HG03442 (cell line): ENCODE measurements around the gene SSNA1.
"Not testable (repeated sequence)": the region's sequence is repeated elsewhere in the genome, so short reads cannot be mapped to it uniquely, and the experiment has no call there.

Source experiments
- ATAC-seq: cut with Tn5 transposase; IDR thresholded peaks from one replicate; pipeline ENCODE4 v1.9.1; 2021; ENCODE audit warnings: mild to moderate bottlenecking, moderate library complexity; ENCODE audit not compliant: unreplicated experiment

Gene SSNA1

DNA sequence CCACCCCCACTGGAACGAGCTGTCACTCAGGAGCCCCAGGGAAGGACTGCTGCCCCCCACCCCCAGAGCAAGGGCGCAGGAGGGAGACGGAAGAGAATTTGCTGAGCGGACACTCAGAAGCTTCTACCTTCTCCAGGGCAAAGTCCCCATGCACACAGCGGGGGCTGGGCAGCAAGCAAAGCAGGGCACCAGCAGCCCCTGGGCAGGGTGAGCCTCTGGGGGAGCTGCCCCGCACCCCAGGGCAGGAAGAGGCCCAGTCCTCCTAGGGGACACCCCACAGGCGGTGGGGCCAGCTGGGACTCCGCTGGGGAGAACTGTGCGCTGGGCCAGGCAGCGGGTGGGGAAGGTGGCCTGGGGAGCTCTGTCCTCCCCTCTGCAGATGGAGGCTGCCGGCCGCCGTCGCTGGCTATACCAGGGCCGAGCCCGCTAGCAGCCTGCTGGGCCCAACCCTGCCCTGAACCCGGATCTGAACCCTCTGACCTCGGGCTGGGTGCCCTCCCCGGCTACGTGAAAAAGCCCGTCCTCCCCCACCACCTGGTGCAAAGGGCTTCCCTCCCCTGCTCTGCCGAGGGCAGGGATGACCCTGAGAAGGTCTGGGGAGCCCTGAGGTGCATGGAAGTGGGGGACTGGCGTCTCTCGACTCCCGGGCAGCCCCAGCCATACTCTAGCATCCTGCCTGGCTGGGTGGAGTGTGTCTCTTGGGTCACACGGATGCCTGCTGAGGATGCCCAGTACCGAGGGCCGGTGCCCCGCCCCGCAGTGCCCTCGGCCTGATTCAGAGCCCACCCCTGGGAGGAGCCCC, 41.6 kb downstream of the SSNA1 start:
- no peak for ATAC-seq

DNA sequence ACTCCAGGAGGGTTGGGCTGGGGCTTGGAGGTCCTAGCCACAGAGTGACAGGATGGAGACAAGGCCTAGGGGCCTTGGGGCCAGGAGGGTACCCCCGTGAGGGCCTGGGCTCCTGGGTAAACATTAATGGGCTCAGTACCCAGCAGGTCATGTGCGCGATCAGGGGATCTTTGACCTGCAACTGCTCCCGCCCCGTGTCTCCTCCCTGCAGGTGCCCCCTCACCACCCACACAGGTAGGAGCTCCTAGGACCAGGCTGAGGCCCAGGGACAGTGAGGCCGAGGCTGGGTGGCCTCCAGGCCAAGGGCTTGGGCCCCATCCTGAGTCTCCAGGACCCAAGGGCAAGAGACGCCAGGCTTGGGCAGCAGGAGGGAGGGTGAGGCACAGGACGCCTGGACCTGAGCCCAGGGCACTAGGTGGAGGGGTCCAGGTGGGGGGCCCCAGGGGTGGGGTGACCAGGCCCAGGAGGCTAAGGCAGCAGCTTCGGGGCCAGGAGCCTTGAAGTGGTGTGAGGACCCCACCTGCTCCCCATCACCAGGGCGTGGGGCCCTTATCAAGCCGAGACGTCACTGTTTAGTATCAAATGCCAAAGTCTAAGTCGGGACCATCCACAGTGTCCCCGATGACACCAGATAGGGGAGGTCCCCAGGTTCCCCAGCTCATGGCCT, 42.4 kb downstream of the SSNA1 start, which contains the start of gene SLC34A3:
Gene SLC34A3, plus strand, starts transcription at position 197 of the 667 bp plus-strand sequence. CDS start 802 bp downstream, outside the sequence.
- ATAC-seq = no peak

DNA sequence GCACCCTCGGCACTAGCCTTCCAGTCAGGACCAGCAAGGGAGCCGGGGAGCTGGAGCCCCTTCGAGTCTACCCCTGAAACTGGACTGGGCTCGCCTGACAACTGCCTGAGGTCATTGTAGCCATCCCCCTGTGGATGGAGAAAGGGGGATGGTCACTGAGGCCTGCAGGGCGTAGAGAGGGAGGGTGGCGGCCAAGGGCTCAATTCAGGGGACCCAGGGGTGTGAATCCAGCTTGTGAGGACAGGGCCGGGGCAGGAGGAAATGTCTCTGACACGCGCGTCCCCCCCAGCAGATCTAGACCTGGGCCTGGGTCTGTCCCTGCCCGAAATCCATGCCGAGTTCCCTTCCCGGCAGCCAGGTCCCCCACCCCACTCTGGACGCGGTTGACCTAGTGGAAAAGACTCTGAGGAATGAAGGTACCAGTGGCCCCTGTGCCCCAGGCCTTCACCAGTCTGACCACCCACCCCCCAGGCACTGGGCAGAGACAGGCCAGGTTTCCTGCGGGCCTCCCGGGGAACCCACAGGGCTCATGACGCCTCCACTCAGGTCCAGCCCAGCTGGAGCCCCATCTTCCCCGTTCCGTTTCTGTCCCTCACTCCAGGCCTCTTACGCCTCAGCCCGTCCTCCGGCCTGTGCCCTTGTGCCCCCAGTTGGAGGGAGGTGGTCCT, 43.0 kb downstream of the SSNA1 start:
- no peak for ATAC-seq

DNA sequence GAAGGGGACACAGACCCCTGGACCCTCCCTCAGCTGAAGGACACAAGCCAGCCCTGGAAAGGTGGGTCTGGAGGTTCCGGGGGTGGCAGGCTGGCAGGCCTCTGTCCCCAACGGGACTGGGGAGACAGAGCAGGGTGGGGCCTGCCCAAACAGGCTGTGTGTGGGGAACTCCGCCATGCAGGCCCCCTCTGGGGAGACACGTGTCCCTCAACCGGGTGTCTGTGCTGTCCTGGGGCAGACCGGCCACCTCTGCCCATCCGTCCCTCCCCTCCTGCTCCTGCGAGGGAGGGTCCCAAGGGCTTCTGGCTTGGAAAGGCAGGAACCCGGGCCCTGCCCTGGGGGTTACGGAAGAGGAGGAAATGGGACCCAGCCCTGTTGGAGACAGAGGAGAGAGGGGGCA, 43.6 kb downstream of the SSNA1 start:
- no peak for ATAC-seq

DNA sequence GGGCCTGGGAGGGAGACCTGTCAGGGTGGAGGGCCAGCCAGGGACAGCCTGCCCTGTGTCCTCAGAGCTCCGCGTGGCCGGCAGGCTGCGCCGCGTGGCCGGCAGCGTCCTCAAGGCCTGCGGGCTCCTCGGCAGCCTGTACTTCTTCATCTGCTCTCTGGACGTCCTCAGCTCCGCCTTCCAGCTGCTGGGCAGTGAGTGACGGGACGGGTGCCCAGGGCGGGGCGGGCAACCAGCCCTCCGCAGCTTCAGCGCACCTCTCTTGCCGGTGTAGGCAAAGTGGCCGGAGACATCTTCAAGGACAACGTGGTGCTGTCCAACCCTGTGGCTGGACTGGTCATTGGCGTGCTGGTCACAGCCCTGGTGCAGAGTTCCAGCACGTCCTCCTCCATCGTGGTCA, 44.0 kb downstream of the SSNA1 start:
- no peak for ATAC-seq

DNA sequence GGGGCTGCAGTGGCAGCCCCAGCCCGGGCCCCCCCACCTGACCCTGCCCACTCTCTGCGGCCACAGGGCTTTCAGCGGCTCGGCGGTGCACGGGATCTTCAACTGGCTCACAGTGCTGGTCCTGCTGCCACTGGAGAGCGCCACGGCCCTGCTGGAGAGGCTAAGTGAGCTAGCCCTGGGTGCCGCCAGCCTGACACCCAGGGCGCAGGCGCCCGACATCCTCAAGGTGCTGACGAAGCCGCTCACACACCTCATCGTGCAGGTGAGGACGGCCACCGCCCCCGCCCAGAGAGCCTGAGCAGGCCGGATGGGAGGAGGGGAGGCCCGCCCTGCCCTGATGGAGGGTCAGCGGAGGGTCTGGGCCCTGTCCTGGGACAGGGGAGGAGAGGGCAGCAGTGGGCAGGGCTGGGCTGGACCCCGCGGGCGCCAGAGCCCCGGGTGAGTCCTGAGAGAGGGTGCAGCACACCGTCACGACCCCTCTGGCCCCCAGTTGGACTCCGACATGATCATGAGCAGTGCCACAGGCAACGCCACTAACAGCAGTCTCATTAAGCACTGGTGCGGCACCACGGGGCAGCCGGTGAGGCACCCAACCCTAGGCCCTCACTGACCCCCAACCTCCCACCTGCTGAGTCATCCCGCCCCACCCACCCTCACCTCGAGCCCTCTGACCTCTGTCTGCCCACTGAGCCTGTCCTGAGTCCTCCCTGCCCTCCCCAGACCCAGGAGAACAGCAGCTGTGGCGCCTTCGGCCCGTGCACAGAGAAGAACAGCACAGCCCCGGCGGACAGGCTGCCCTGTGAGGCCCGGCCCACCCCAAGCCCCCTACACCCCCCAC, 44.9 kb downstream of the SSNA1 start:
- no peak for ATAC-seq

DNA sequence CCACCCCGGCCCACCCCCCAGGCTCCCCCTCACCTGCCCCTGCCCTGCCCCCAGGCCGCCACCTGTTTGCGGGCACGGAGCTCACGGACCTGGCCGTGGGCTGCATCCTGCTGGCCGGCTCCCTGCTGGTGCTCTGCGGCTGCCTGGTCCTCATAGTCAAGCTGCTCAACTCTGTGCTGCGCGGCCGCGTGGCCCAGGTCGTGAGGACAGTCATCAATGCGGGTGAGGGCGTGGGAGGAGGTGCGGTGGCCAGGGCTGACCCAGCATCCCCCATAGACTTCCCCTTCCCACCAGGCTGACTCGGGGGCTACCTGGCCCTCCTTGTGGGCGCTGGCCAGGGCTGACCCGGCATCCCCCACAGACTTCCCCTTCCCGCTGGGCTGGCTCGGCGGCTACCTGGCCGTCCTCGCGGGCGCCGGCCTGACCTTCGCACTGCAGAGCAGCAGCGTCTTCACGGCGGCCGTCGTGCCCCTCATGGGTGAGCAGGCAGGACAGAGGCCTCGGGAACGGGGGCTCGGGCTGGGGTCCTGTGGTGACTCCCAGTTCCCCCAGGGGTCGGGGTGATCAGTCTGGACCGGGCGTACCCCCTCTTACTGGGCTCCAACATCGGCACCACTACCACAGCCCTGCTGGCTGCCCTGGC, 45.7 kb downstream of the SSNA1 start:
- ATAC-seq = no peak

DNA sequence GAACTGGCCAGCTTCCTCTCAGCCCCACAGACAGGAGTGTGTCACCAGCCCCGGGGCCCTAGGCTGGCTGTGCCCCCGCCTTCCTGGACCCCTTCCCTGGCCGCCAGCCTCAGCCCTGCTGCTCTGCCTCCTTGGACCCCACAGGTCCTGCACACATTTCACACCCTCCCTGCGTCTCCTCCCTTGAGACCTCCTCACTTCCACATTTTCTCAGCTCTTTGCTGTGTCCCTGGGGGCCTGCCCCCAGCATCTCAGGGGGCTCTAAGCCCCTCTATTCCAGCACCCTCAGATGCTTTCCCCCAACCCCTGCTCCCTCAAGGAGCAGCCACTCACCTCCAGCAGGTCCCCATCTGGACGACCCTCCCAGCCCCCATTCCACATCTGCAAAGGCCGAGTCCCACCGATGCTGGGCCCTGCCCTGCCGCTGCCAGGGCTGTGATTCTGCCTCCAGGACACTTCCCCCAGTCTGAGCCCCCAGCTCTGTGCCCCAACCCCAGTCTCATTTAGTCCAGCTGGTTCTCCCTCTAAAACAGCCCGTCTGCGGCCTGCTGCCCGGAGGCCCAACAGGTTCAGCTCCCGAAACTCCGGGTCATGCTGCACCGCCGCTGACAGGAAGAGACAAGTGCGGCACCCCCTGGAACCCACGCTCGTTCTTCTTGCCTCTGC, 46.4 kb downstream of the SSNA1 start:
- no peak for ATAC-seq

DNA sequence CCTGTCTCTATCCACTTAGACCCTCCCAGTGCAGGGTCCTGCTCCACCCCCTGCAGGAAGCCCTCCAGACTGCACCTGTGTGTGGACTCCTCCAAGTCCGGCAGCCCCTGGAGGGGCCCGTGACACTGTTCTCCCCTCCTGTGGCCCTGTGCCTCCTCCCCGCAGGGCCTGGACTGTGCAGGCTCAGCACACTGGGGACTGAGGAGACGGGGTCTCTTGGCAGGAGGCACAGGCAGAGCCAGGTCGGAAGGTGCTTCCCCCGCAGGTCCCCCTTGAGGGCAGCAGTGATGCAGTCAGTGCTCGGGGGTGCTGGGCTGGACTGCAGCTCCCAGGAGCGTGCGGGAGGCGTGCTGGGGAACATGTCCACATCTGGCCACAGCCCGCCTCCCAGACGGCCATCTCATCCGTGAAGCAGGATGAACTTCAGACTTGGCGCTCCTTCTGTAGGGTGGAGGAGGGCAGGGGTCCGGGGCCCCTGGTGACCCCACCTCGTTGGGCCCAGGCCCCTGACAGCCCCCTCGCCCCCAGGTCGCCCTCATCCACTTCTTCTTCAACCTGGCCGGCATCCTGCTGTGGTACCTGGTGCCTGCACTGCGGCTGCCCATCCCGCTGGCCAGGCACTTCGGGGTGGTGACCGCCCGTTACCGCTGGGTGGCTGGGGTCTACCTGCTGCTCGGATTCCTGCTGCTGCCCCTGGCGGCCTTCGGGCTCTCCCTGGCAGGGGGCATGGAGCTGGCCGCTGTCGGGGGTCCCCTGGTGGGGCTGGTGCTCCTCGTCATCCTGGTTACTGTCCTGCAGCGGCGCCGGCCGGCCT, 47.2 kb downstream of the SSNA1 start:
- ATAC-seq = no peak

DNA sequence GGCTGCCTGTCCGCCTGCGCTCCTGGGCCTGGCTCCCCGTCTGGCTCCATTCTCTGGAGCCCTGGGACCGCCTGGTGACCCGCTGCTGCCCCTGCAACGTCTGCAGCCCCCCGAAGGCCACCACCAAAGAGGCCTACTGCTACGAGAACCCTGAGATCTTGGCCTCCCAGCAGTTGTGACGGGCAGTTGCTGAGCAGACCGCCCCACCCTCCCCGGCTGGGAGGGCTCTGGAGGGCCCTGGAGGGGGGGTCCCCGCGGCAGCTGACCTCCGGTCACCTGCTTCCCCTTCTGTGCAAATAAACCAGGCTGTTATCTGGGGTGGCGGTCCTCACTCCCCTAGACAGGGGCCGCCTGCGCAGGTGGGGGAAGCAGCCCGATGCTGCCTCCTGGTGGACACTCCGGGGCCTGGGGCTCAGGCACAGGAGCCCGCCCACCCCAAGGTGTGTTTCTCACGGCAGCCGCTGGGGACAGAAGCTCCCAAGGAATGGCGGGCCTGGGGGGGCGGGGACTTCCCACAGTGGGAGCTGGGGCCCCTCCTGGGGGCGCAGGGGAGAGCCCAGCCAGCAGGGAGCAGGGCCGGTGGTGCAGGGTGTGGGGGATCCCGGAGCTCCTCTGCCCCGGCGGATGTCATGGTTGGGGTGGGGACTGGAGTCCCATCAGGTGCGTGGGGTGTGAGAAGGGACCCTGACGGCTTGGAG, 47.9 kb downstream of the SSNA1 start:
- no peak for ATAC-seq

DNA sequence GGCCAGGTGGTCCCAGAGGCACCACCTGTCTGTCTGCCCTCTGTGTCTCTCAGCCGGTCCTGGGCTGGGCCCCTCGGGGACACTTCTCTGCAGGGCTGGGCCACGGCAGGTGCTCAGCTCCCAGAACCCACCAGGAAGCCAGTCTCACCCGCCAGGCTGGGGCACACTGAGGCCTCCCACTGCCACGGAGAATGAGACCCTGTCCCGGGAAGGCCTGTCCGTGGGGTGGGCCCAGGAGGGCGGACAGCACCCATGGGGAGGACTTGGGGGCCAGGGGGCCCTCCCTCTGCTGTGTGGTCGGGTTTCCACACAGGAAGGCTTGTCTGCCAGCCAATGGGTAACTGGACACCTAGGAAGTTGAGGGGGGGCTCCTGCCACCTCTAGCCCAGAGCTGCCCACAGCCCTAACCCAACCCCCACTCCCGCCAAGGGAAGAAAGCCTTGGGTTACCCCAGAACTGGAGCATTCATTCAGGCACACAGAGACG, 48.5 kb downstream of the SSNA1 start:
- no peak for ATAC-seq

DNA sequence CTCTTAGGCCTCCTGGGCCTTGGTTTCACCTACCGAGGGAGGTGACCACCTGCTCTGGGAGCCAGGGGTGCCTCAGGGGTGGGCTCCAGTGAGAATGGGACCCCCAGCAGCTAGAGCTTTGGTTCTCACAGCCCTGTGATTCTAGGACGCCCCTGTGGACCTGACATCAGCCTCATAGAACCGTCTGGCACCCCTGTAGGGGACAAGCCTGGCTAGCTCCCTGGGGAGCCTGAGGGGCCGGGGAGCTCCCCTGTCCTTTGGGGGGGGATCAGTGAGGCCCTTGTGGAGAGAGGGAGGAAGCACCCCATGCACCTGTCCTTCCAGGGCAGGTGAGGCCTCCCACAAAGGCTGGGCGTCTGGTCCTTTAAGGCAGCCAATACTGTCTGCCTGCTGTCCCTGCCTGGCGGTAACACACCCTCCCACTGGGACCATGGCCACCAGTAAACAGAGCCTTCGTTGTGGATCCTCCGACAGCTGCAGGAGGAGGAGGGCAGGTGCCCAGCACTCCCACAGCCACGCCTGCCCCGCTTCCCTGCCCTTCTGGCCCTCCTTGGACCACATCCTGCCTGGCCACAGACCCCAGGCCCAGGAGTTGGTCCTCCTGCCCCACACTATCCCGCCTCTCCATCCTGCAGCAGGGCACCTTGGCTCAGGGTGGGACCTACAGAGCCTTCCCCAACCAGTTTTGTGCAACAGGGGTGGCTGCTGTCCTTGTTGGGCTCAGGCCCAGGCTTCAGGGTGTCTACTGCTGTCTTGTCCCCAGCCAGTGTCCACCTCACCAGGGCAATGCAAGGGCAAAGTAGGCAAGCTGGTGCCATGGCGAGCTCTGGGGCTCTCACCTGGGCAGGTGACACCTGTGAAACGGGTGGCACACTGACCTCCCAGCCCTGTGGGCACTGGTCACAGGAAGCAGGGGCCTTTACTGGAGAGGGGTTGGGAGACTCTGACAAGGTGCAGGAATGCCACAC, 49.6 kb downstream of the SSNA1 start:
- no peak for ATAC-seq

DNA sequence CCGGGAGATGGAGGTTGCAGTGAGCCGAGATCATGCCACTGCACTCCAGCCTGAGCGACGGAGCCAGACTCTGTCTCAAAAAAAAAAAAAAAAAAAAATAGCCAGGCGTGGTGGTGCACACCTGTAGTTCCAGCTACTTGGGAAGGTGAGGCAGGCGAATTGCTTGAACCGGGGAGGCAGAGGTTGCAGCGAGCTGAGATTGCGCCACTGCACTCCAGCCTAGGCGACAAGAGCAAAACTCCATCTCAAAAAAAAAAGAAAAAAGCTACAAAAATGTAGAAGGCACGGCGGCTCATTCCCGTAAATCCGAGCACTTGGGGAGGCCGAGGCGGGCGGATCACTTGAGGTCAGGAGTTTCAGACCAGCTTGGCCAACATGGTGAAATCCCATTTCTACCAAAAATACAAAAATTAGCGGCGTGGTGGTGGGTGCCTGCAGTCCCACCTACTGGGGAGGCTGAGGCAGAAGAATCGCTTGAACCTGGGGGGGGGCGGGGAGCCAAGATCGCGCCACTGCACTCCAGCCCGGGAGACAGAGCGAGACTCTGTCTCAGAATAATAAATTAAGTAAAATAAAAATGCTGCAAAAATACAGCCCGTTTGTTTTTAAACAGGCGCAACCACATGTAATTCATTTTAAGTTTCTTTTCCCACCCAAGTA, 51.2 kb downstream of the SSNA1 start:
- ATAC-seq = not testable (repeated sequence)
